Measurements from ENCODE around the gene TMEM134.

The TMEM134 gene

DNA sequence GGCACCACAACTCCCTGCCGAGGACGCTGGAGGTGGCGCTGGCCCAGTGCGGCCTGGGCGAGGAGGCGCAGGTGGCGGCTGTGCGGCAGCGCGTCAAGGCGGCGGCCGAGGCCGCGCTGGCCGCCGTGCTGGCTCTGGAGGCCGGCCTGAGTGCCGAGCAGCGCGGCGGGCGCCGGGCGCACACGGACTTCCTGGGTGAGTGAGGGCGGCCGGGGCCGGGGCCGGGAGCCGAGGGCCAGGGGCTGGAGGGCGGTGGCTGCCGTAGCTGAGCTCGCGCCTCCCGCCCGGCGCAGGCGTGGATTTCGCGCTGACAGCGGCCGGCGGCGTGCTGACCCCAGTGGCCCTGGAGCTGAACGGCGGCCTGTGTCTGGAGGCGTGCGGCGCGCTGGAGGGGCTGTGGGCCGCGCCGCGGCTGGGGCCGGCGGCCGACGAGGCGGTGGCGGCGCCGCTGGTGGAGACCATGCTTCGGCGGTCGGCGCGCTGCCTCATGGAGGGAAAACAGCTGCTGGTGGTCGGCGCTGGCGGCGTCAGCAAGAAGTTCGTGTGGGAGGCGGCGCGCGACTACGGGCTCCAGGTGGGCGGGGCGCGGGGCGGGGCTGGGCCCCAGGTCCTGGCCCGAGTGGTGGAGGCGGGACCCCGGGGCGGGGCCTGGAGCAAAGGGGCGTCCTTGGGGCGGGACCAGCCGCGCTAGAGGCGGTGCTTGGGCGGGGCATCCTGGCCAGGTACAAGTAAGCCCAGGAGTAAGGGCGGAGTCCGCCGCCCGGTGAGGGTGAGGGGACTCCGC lies 48.2 kb downstream of the TMEM134 start:
- DNase-seq: peak; percentile 99 to 100

DNA sequence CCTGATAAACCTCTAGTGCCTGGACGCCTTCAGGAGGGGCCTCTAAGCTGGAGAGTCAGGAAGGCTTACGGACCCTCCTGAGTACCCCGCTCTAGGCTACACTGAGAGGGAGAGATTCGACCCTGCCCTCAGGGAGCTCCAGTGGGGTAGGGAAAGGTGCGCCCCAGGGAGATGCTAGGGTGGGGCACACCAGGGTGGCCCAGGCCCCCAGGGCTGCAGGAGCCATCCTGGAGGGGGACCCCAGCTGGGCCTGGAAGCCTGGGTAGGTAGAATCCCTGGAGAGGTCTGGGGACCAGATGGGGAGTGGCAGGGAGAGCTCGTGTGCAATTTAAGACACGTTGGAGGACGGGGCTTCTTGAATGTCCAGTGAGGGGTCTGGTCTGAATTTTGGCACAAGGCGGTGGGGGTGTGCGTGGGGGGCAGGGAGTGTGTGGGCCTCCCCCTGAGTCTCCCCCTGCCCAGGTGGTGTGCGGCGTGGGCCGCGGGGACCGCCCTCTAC lies 48.9 kb downstream of the TMEM134 start:
- peak in 1 of 2 donors; percentile 6 for DNase-seq

DNA sequence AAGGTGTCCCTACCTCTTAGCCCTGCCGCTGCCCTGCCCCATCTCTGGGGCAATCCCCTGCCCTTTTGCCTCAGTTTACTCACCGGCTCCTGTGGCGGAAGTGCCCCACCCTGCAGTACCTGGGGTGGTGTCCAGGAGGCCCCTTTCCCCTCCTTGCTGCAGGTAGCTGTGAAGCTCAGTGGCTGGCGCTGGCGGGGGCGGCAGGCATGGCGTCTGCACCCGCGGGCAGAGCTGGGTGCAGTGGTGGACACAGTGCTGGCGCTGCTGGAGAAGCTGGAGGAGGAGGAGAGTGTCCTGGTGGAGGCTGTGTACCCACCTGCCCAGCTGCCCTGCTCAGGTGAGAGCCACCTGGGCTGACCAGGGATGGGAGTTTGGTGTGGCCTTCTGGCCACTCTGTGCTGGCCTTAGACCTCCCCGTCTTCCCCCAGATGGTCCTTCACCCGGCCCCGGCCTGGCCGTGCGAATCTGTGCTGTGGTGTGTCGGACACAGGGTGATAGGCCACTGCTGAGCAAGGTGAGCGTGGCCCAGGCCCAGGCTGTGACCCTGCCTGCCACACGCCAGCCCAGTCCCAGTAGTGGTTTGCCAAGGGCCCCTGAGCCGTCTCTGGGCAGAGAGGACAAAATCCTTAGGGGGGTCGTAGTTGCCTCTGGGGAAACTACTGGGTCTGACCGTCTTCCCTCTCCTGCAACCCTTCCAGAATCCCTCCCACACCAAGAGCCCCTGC lies 49.6 kb downstream of the TMEM134 start:
- DNase-seq: peak in 1 of 2 donors; percentile 13

DNA sequence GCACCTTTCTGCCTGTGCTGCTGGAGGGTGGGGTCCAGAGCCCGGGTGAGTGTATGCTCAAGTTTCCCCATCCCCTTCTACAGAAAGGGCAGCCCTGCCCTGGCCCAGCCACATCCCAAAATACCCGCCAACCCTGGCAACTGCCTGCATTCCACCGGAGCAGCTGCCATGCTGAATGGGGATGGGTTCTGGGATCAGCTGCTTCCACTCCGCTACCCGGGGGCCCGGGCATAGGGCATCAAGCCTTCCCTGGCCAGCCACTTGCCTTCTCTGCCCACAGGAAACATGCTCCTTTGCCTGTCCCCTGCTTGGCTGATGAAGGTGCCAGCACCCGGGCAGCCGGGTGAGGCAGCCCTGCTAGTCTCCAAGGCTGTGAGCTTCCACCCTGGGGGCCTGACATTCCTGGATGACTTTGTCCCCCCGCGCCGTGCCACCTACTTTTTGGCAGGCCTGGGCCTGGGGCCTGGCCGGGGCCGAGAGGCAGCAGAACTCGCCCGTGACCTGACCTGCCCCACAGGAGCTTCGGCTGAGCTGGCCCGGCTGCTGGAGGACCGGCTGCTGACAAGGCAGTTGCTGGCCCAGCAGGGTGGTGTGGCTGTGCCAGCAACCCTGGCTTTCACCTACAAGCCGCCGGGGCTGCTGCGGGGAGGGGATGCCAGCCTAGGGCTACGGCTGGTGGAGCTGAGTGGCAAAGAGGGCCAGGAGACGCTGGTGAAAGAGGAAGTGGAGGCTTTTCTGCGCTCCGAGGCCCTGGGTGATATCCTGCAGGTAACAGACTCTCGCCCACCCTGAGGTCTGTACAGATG lies 50.4 kb downstream of the TMEM134 start:
- DNase-seq: peak in 1 of 2 donors; percentile 40

DNA sequence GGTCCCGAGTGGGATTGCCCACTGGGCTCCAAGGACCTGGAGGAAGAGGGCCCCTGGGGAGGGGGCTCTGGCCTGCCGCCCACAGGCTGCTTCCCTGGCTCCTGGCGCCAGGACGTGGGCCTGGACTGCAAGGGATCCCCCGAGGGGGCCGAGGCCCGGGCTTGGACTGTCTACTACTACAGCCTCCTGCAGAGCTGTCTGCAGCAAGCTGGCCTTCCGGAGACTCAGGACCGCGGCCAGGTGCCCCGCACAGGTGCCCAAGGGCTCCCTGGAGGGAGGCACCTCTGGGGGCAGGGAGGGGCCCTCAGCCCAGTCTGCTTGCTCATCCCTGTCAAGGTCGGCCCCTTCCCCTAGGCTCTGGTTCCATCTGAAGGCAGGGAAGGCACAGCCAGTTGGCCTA lies 51.6 kb downstream of the TMEM134 start:
- no peak for DNase-seq

DNA sequence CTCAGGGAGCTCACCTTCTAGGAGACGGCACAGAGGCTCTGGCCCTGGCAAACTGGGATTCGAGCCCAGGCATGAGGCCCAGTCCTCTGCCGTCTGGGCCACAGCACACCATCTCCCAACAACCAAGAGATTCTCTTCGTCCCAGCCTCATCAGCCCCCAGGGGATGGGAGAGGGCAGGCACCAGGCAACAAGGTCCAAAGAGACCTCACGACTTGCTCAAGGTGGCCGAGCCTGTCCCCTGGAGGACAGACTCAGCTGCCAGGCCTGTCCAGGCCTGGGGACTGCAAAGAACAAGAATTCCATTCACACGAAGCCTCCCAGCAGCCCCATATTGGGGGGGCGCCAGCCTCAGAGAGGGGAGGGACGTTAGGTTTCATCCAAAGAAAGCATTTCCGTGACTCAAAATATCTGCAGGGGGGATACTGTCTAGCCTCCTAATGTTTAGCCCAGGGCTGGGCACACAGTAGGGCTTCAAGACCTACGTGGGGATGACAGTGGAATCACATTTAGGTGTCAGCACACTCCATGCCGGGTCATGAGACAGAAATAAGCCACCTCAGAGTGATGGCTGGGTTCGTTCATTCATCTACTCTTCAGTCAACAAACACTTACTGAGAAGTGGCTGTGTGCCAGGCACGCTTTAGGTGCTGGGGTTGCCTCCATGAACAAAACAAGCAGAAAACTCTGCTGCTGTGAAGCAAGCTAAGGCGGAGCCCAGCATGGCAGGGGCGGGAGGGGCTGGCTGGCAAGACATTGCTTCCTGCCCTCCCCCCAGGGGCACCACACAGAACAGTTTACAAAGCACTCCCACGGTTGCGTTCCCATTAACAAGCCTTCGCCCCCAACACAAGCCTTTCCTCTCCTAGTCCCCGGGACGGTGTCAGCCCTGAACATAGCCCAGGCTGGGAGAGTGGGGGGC lies 52.4 kb downstream of the TMEM134 start:
- peak; percentile 49 to 64 for DNase-seq

DNA sequence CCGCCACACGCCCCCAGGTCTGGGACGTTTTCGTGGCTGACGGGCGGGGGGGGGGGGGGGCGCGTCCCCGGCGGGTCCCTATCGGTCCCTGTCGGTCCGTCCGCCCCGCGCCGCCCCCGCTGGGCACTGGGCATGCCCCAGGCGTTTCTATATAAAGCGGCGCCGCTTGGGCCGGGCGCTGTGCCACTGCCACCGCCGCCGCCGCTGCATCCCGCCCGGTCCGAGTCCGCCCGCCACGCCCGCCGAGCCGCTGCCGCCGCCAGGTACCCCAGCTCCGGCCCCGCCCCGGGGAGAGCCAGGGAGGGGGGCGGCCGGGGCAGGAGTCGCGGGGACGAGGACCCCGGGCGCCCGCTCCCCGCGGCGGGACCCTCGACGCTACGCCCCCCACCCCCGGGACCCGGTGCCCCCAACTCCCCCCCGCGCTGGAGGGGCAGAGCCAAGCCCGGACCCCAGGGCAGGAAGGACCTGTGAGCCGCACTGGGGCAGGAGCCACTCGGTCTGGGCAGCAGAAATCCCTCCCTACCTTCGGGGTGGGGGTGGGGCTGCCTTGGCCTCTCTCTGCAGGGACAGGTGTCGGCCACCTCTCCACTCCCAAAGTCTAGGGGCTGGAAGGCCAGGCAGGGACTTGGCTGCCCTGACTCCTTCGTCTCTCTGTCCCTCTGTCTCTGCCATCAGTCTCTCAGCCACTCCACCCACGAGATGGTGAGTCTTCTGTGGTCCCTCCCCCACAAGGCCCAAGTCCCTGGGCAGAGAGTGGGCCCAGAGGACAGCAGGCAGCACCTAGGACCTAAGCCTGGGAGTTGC lies 53.3 kb downstream of the TMEM134 start, which contains the start of gene CARNS1:
Gene CARNS1, plus strand, starts transcription at position 178 of the 804 bp plus-strand sequence. Its CDS starts 522 bp downstream, at position 700.
- peak in 1 of 2 donors; percentile 38 for DNase-seq

DNA sequence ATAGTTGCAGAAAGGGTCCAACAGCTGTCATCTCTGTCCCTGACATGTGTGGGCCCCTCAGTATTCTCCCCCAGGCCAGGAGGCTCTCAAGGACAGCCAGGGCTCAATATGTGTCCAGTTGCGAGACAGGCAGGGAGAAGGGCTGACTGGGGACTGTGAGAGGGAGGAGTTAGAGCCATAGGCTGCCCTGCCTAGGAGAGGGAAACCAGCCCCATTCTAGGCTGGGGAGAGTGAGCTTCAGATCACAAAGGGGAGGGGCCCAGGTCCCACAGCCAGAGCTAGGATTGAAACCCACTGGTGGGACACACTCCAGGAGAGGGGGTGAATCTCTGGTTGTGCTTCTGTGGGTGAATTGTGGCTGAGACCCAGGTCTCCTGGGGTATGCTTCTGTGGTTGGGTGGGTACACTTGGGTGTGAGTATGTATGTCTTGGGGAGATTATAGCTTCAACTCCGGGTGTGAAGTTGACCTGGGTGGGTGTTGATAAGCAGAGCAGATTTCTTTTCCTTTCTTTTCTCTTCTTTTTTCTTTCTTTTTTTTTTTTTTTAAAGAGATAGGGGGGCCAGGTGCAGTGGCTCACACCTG lies 55.7 kb downstream of the TMEM134 start:
- DNase-seq: no peak

DNA sequence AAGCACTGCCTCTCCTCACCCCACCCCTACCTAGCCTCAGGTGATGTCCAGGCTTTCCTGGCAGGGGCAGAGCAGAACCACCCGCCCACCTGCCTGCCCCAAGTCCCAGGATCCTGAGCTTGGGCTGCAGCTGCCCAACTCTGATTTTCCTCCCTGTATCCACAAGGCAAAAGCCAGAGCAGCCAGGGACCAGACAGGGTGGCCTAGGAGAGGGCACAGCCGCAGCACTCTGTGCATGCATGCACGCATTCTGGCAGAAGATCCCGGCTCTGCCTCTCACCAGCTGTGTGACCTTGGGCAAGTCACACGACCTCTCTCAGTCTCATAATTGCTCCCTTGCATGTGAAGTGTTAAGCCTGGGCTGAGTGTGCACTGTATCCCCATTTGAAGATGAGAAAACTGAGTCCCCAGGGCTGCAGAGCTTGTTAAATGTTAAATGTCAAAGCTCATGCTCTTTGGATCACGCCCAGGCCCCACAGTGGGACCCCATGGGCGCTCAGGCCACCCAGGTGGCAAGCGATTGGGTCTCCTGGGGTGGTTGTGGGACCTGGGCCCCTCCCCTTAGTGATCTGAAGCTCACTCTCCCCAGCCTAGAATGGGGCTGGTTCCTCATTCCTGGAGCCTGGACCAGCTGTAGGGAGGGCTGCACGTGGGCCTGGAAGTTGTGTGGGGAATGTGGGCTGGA lies 56.4 kb downstream of the TMEM134 start:
- no peak for DNase-seq

DNA sequence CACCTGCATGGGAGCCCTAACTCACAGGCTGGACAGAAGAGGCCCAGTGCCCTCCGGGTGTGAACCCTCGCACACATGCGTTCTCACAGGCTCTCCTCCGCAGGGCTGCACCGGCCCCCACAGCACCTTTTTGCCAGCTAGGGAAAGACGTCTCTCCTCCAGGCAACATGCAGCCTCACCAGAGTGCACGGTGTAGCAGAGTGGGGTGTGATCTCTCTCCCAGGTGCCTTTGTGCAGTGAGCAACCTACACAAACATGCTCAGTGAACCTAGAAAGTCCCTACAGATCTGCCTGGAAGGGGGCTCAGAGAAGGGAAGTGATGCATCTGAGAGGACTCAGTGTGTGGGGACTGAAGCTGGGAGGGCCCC lies 57.3 kb downstream of the TMEM134 start:
- DNase-seq: peak in 1 of 2 donors; percentile 22

All from stimulated activated CD4-positive, alpha-beta T cell treated with anti-CD3 and anti-CD28 coated beads, Interleukin-2, amount 100 ng/mL, for 24 hours (primary cell).